ENCODE measurements around the gene SSR2. TPM values are rescaled to one million over a fixed set of nuclear protein-coding genes. Genes with fewer than 3 reads are reported as not detected.
A peak's percentile ranks its signal among the peaks of the same experiment; 100 is the strongest.
"Not testable (repeated sequence)": the region's sequence is repeated elsewhere in the genome, so short reads cannot be mapped to it uniquely, and the experiment has no call there.

SSR2 gene
- total RNA-seq, 4 donors from 2014 or later, result 118 to 229 (median 137) TPM

DNA sequence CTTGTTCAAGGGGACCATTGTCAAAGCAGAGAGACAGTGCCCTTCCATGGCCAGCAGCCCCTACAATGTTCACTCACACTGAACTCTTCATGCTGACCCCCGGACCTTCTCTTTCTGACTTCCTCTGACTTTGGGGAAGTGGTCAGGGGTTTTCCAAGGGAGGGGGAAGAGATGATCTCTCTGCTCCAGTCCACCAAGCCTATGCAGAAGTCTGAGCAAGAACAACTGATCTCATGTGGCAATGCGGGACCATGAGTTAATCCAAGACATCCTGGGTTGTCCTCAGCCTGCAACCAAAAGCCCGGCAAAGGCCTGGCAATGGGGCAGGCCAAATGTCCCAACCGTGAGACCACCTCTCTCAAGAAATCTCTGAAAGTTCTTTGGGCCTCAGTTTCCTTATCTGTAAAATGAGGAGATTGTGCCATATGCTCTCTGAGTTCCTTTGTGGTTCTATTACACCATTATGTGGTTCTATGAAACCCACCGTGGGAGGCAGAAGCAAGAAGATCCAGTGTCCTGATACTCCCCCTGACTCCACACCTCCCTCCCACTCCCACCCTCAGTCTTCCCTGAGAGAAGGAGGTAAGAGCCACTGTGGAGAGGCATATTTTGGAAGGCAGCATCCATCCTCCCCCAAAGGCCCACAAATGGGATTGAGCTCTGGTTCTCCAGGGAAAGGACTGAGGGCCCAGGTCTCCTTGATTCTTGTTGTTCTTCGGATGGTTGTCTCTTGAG is 30.6 kb downstream of the SSR2 start:
- H3K4me1 ChIP-seq, result peaks cover 7 to 29% (median 17%) of the 10 kb centered on the region in 4 donors
- DNase-seq (ENCODE audit: extremely low spot score), result no peak
- WGBS, result 82% methylated on average over 6 of the region's 6 CpGs
- no peaks in the 10 kb centered on the region for H3K36me3 ChIP-seq
- peak overlapping the region in 2 of 4 donors; percentile 73 to 77 for H3K27ac ChIP-seq (replicated peaks in 1 of 4)
- no peak overlapping the region for H3K4me3 ChIP-seq
- H3K27me3 ChIP-seq, result no peaks in the 10 kb centered on the region
- intact Hi-C loops (cut with DNase I), result no loop called here
- TF ChIP-seq POLR2AphosphoS5 (IDR thresholded peaks at IDR 0.05) (no peak), EP300 (IDR thresholded peaks at IDR 0.05) (no peak), POLR2A (IDR thresholded peaks at IDR 0.05; ENCODE audit: low read depth) (no peak), CTCF (IDR thresholded peaks at IDR 0.05) (no peak)
- H3K9me3 ChIP-seq, result no peaks in the 10 kb centered on the region

DNA sequence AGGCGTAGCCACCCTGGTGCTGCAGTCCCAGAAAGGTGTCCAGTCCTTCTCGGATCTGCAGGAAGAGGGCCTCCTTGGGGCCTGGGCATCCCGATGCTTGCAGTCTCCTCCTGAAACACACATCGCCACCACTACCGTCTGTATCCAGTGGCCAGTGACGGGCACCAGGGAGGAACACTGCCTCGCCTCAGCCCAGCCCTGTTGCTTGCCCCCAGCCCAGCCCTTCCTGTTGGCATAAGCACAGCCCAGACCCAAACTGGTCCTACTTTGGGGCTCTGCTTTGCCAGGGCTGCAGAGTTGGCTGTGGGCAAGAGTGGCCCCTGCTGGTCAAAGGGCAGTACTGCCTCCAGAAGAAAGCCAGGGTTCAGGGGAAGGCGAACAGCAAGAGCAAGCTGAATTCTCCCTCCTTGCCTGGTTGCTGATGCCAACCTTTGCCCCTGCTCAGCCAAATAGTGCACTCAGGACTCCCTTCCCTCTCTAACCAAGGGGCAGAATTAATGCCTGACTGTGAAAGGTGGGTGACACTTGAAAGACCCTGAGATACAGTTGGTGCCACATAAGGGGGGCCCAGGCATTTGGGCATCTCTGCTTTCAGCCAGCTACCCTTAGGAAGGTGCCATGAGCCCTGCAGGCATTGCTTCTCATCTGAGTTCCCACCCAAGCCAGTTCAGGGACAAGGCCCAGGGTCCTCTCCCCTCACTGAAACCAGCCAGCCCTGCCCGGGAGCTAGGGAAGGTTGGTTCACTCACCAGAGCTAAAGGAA is 31.3 kb downstream of the SSR2 start:
- intact Hi-C loops (cut with DNase I), result loop anchor here (1.0 kb wide), 1 partner anchor 51 kb away; no protein-coding TSS in a partner anchor
- peak overlapping the region; percentile 49 to 59 (median 50) for H3K4me3 ChIP-seq
- peak; percentile 96 for DNase-seq (ENCODE audit: extremely low spot score)

DNA sequence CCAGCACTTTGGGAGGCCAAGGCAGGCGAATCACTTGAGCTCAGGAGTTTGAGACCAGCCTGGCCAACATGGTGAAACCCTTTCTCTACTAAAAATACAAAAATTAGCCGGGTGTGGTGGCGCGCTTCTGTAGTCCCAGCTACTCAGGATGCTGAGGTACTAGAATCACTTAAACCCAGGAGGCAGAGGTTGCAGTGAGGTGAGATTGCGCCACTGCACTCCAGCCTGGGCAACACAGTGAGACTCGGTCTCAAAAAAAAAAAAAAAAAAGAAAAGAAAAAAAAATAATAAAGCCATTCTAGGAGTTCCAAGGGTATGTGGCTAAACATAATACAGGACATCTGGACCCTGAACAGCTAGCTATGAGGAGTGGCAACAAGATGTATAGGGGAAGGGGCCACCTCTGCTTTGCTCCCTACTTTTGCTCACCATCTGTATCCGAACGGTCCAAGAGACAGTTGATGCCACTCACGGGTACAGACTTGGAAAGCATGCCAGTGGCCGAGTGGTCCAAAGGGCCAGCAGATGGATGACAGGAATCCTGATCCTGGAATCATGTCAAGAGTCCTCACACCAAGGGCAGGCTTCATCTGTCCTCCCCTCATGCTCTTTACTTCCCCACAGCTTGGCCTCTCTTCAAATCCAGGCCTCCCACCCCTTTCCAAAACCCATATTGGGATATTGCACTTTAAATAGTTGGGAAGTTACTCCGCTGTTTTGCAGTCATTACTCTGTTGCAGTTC is 35.7 kb downstream of the SSR2 start:
- intact Hi-C loops (cut with DNase I), result not testable (repeated sequence)
- WGBS, result 79% methylated on average over 11 of the region's 11 CpGs

More for the DNA sequence above, 31.3 kb downstream of the SSR2 start:
- H3K36me3 ChIP-seq, result no peaks in the 10 kb centered on the region
- TF ChIP-seq POLR2A (IDR thresholded peaks at IDR 0.05; ENCODE audit: low read depth) (no peak), EP300 (IDR thresholded peaks at IDR 0.05) (no peak), POLR2AphosphoS5 (IDR thresholded peaks at IDR 0.05) (peak; percentile 71 to 77), CTCF (IDR thresholded peaks at IDR 0.05) (peak; percentile 98 to 99 (median 99))
- H3K27ac ChIP-seq (replicated peaks in 1 of 4), result peak overlapping the region; percentile 68 to 77 (median 72)
- no peaks in the 10 kb centered on the region for H3K27me3 ChIP-seq
- H3K9me3 ChIP-seq, result no peaks in the 10 kb centered on the region
- WGBS, result 14% methylated on average over 5 of the region's 9 CpGs
- H3K4me1 ChIP-seq, result peaks cover 7 to 29% (median 19%) of the 10 kb centered on the region in 4 donors

GRCh38 chr1:155984341-155984740 is 36.4 kb downstream of the SSR2 start:
- DNase-seq (ENCODE audit: extremely low spot score), result no peak
- H3K27ac ChIP-seq (replicated peaks in 1 of 4), result peak overlapping the region; percentile 97
- H3K4me3 ChIP-seq, result no peak overlapping the region
- H3K4me1 ChIP-seq, result peaks cover 52 to 66% (median 62%) of the 10 kb centered on the region in 4 donors
- H3K9me3 ChIP-seq, result no peaks in the 10 kb centered on the region
- intact Hi-C loops (cut with DNase I), result no loop called here
- H3K36me3 ChIP-seq, result no peaks in the 10 kb centered on the region
- no peak for TF ChIP-seq POLR2A (IDR thresholded peaks at IDR 0.05; ENCODE audit: low read depth)
- WGBS, result 80% methylated on average over 7 of the region's 7 CpGs
- no peaks in the 10 kb centered on the region for H3K27me3 ChIP-seq

More for the DNA sequence above, 35.7 kb downstream of the SSR2 start:
- not testable (repeated sequence) for H3K27me3 ChIP-seq; DNase-seq (ENCODE audit: extremely low spot score); H3K9me3 ChIP-seq; H3K4me3 ChIP-seq; H3K36me3 ChIP-seq; H3K27ac ChIP-seq (replicated peaks in 1 of 4)
- peaks cover 44 to 66% (median 60%) of the 10 kb centered on the region in 4 donors for H3K4me1 ChIP-seq

DNA sequence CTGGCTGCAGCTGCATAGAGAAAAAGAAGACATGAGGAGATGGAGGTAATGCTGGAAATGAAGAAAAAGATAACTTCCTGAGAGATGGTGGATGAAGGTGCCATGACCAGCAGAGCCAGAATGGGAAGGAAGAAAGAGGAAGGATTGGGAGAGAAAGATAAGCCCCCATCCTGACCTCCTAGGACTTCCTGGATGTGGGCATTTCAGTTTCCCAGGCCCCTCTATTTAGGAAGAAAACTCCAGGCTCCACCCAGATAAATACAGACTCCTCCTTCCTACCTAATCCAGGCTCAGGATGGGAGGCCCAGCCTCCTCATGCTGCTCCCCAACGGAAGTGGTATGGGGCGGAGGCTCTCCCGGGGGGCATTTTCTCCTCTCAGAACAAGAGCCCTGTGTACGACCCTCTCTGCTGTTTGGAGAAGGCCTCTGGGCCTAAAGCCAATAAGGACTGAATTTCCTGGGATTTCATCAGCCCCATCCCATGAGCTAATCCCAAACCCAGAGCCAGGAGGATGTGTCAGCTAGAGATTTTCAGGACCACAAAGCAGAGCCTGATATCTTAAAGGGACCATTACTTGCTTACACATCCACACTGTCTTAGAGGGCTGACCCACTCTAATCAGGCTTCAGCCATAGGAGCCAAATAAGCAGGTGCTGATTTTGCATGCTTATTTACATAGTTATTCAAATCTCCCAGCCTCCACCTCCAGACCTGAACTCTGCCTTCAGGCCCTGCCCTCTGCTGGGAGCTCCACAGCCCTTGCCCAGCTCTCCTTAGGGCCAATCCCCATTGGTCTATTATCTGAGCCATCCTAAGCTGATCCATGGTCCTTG is 37.3 kb downstream of the SSR2 start:
- H3K27me3 ChIP-seq, result no peaks in the 10 kb centered on the region
- no peak for DNase-seq (ENCODE audit: extremely low spot score)
- peak; percentile 39 to 56 for TF ChIP-seq POLR2AphosphoS5 (IDR thresholded peaks at IDR 0.05)
- no peak for TF ChIP-seq CTCF (IDR thresholded peaks at IDR 0.05)
- TF ChIP-seq POLR2A (IDR thresholded peaks at IDR 0.05; ENCODE audit: low read depth), result no peak
- intact Hi-C loops (cut with DNase I), result loop anchor here (2.0 kb wide), 1 partner anchor 23 kb away; no protein-coding TSS in a partner anchor
- no peaks in the 10 kb centered on the region for H3K36me3 ChIP-seq
- 30% methylated on average over 2 of the region's 4 CpGs for WGBS
- no peaks in the 10 kb centered on the region for H3K9me3 ChIP-seq
- peak overlapping the region; percentile 26 to 46 (median 32) for H3K4me3 ChIP-seq
- H3K27ac ChIP-seq (replicated peaks in 1 of 4), result peak overlapping the region; percentile 97
- peaks cover 51 to 66% (median 59%) of the 10 kb centered on the region in 4 donors for H3K4me1 ChIP-seq

Measured in esophagus muscularis mucosa (tissue), 4 donors.